ENCODE measurements around the gene ACVR1.

The ACVR1 gene

GRCh38 chr2:157792335-157793052 lies 83.6 kb downstream of the ACVR1 start:
- Mint-ChIP-seq H3K9me3 (no peaks in the 10 kb centered on the region), H3K27ac (no peak overlapping the region), H3K4me1 (ENCODE audit: low read depth) (peaks cover 34% of the 10 kb centered on the region), H3K36me3 (ENCODE audit: low read depth) (peaks cover 28% of the 10 kb centered on the region), H3K4me3 (no peak overlapping the region), H3K27me3 (no peaks in the 10 kb centered on the region)
- DNase-seq = no peak

GRCh38 chr2:157790780-157791179 lies 85.3 kb downstream of the ACVR1 start:
- DNase-seq = no peak
- peaks cover 27% of the 10 kb centered on the region for H3K36me3 Mint-ChIP-seq (ENCODE audit: low read depth)
- H3K27me3 Mint-ChIP-seq = no peaks in the 10 kb centered on the region

GRCh38 chr2:157789933-157790511 lies 86.1 kb downstream of the ACVR1 start:
- no peaks in the 10 kb centered on the region for H3K27me3 Mint-ChIP-seq
- H3K4me3 Mint-ChIP-seq = no peak overlapping the region
- H3K9me3 Mint-ChIP-seq = no peaks in the 10 kb centered on the region
- peaks cover 27% of the 10 kb centered on the region for H3K36me3 Mint-ChIP-seq (ENCODE audit: low read depth)
- H3K27ac Mint-ChIP-seq = peak overlapping the region; percentile 16
- no peak for DNase-seq
- peaks cover 47% of the 10 kb centered on the region for H3K4me1 Mint-ChIP-seq (ENCODE audit: low read depth)

More at GRCh38 chr2:157790780-157791179, 85.3 kb downstream of the ACVR1 start:
- H3K27ac Mint-ChIP-seq = no peak overlapping the region
- no peaks in the 10 kb centered on the region for H3K9me3 Mint-ChIP-seq
- H3K4me3 Mint-ChIP-seq = no peak overlapping the region
- peaks cover 42% of the 10 kb centered on the region for H3K4me1 Mint-ChIP-seq (ENCODE audit: low read depth)

- Mint-ChIP-seq H3K4me3 (no peak overlapping the region), H3K9me3 (no peaks in the 10 kb centered on the region), H3K36me3 (ENCODE audit: low read depth) (peaks cover 26% of the 10 kb centered on the region), H3K27me3 (no peaks in the 10 kb centered on the region), H3K4me1 (ENCODE audit: low read depth) (peaks cover 54% of the 10 kb centered on the region), H3K27ac (peak overlapping the region; percentile 38)
- DNase-seq = no peak
These were observed 86.9 kb downstream of the ACVR1 start for GRCh38 chr2:157789256-157789655.

GRCh38 chr2:157788201-157788600 lies 87.9 kb downstream of the ACVR1 start:
- Mint-ChIP-seq H3K4me3 (no peak overlapping the region), H3K27ac (no peak overlapping the region), H3K27me3 (no peaks in the 10 kb centered on the region), H3K36me3 (ENCODE audit: low read depth) (peaks cover 17% of the 10 kb centered on the region), H3K4me1 (ENCODE audit: low read depth) (peaks cover 58% of the 10 kb centered on the region), H3K9me3 (no peaks in the 10 kb centered on the region)
- DNase-seq = no peak

GRCh38 chr2:157787364-157787938 lies 88.7 kb downstream of the ACVR1 start:
- H3K27me3 Mint-ChIP-seq = no peaks in the 10 kb centered on the region
- peaks cover 58% of the 10 kb centered on the region for H3K4me1 Mint-ChIP-seq (ENCODE audit: low read depth)
- no peak for DNase-seq
- no peak overlapping the region for H3K4me3 Mint-ChIP-seq
- H3K36me3 Mint-ChIP-seq (ENCODE audit: low read depth) = peaks cover 11% of the 10 kb centered on the region
- H3K27ac Mint-ChIP-seq = no peak overlapping the region
- no peaks in the 10 kb centered on the region for H3K9me3 Mint-ChIP-seq

- no peaks in the 10 kb centered on the region for H3K27me3 Mint-ChIP-seq
- peaks cover 65% of the 10 kb centered on the region for H3K4me1 Mint-ChIP-seq (ENCODE audit: low read depth)
- H3K9me3 Mint-ChIP-seq = no peaks in the 10 kb centered on the region
- H3K36me3 Mint-ChIP-seq (ENCODE audit: low read depth) = peaks cover 11% of the 10 kb centered on the region
- H3K27ac Mint-ChIP-seq = no peak overlapping the region
- no peak for DNase-seq
- H3K4me3 Mint-ChIP-seq = no peak overlapping the region
These were observed 89.3 kb downstream of the ACVR1 start for GRCh38 chr2:157786663-157787363.

- no peak overlapping the region for H3K27ac Mint-ChIP-seq
- peaks cover 71% of the 10 kb centered on the region for H3K4me1 Mint-ChIP-seq (ENCODE audit: low read depth)
- H3K9me3 Mint-ChIP-seq = no peaks in the 10 kb centered on the region
- DNase-seq = no peak
- no peak overlapping the region for H3K4me3 Mint-ChIP-seq
- no peaks in the 10 kb centered on the region for H3K27me3 Mint-ChIP-seq
- peaks cover 11% of the 10 kb centered on the region for H3K36me3 Mint-ChIP-seq (ENCODE audit: low read depth)
These were observed 90.1 kb downstream of the ACVR1 start for GRCh38 chr2:157785866-157786662.

- H3K27me3 Mint-ChIP-seq = no peaks in the 10 kb centered on the region
- H3K4me1 Mint-ChIP-seq (ENCODE audit: low read depth) = peaks cover 70% of the 10 kb centered on the region
- no peaks in the 10 kb centered on the region for H3K9me3 Mint-ChIP-seq
- no peak for DNase-seq
- H3K36me3 Mint-ChIP-seq (ENCODE audit: low read depth) = peaks cover 18% of the 10 kb centered on the region
- no peak overlapping the region for H3K4me3 Mint-ChIP-seq
- H3K27ac Mint-ChIP-seq = no peak overlapping the region
These were observed 90.9 kb downstream of the ACVR1 start for GRCh38 chr2:157785200-157785599.

GRCh38 chr2:157784823-157785175 lies 91.3 kb downstream of the ACVR1 start:
- H3K4me1 Mint-ChIP-seq (ENCODE audit: low read depth) = peaks cover 66% of the 10 kb centered on the region
- DNase-seq = no peak
- no peaks in the 10 kb centered on the region for H3K9me3 Mint-ChIP-seq
- H3K27me3 Mint-ChIP-seq = no peaks in the 10 kb centered on the region
- no peak overlapping the region for H3K4me3 Mint-ChIP-seq
- peaks cover 20% of the 10 kb centered on the region for H3K36me3 Mint-ChIP-seq (ENCODE audit: low read depth)
- H3K27ac Mint-ChIP-seq = peak overlapping the region; percentile 82

GRCh38 chr2:157784169-157784822 lies 91.8 kb downstream of the ACVR1 start:
- H3K9me3 Mint-ChIP-seq = no peaks in the 10 kb centered on the region
- no peaks in the 10 kb centered on the region for H3K27me3 Mint-ChIP-seq
- H3K27ac Mint-ChIP-seq = peak overlapping the region; percentile 82
- DNase-seq = no peak
- H3K4me1 Mint-ChIP-seq (ENCODE audit: low read depth) = peaks cover 61% of the 10 kb centered on the region
- H3K4me3 Mint-ChIP-seq = peak overlapping the region; percentile 14
- peaks cover 25% of the 10 kb centered on the region for H3K36me3 Mint-ChIP-seq (ENCODE audit: low read depth)

GRCh38 chr2:157783245-157783644 lies 92.9 kb downstream of the ACVR1 start:
- Mint-ChIP-seq H3K4me1 (ENCODE audit: low read depth) (peaks cover 55% of the 10 kb centered on the region), H3K27ac (peak overlapping the region; percentile 57)

GRCh38 chr2:157782057-157782845 lies 93.9 kb downstream of the ACVR1 start:
- Mint-ChIP-seq H3K27ac (peak overlapping the region; percentile 57), H3K36me3 (ENCODE audit: low read depth) (peaks cover 39% of the 10 kb centered on the region), H3K4me1 (ENCODE audit: low read depth) (peaks cover 49% of the 10 kb centered on the region), H3K4me3 (peak overlapping the region; percentile 19), H3K27me3 (no peaks in the 10 kb centered on the region), H3K9me3 (no peaks in the 10 kb centered on the region)
- no peak for DNase-seq

More at GRCh38 chr2:157783245-157783644, 92.9 kb downstream of the ACVR1 start:
- Mint-ChIP-seq H3K9me3 (no peaks in the 10 kb centered on the region), H3K27me3 (no peaks in the 10 kb centered on the region), H3K4me3 (no peak overlapping the region), H3K36me3 (ENCODE audit: low read depth) (peaks cover 32% of the 10 kb centered on the region)
- DNase-seq = no peak
